HL-60 (cell line): ENCODE results near the gene DCBLD1.

Experiments used
- DNase-seq, 2 experiments: peaks; one replicate each; pipeline ENCODE4 v3.0.0-alpha.2; 2010 to 2020; ENCODE audit warnings: low read depth in 1 of 2, low spot score in 1 of 2
- H3K27ac ChIP-seq: fragments of 250-450 bp; sonication (Bioruptor Pico); replicated peaks from 2 replicates; pipeline ENCODE4 v1.5.1; 2020; ENCODE audit warnings: mild to moderate bottlenecking, moderate library complexity
- H3K27me3 ChIP-seq: fragments of 250-450 bp; sonication (Bioruptor Pico); 2 replicates; pipeline ENCODE4 v1.5.1; 2021; ENCODE audit warnings: mild to moderate bottlenecking, moderate library complexity; ENCODE audit not compliant: insufficient read depth, poor library complexity, severe bottlenecking
- H3K4me3 ChIP-seq: replicated peaks from 2 replicates; pipeline ENCODE4 v1.5.1; 2011; ENCODE audit warnings: mild to moderate bottlenecking, control low read depth, low read length; ENCODE audit not compliant: insufficient read depth
- CTCF ChIP-seq: IDR thresholded peaks from one replicate; pipeline ENCODE4 v1.5.1; 2011; ENCODE audit warnings: low read length, control low read depth, inconsistent platforms; ENCODE audit not compliant: insufficient read depth
- GABPA ChIP-seq: IDR thresholded peaks from 2 replicates; pipeline ENCODE4 v1.6.1; 2012; ENCODE audit warnings: low read depth
- POLR2AphosphoS5 ChIP-seq: IDR thresholded peaks from 2 replicates; pipeline ENCODE4 v1.6.1; 2012; ENCODE audit warnings: low read depth
- REST ChIP-seq: IDR thresholded peaks from 2 replicates; pipeline ENCODE4 v1.6.1; 2012; ENCODE audit warnings: low read depth; ENCODE audit not compliant: insufficient replicate concordance
- SPI1 ChIP-seq: IDR thresholded peaks from 2 replicates; pipeline ENCODE4 v1.6.1; 2012; ENCODE audit warnings: low read depth, mild to moderate bottlenecking, borderline replicate concordance

The DCBLD1 gene

GRCh38 chr6:117548797-117549301 lies 66.4 kb downstream of the DCBLD1 start:
- TF ChIP-seq POLR2AphosphoS5 (no peak), REST (no peak), GABPA (no peak), CTCF (no peak), SPI1 (no peak)
- Histone ChIP-seq H3K27ac (no peak overlapping the region), H3K27me3 (no peaks in the 10 kb centered on the region), H3K4me3 (no peak overlapping the region)
- no peak for DNase-seq

GRCh38 chr6:117549611-117550010 lies 67.1 kb downstream of the DCBLD1 start:
- H3K27me3 ChIP-seq: no peaks in the 10 kb centered on the region
- no peak for TF ChIP-seq POLR2AphosphoS5
- TF ChIP-seq SPI1: no peak
- TF ChIP-seq CTCF: no peak
- TF ChIP-seq GABPA: no peak
- TF ChIP-seq REST: no peak
- H3K4me3 ChIP-seq: no peak overlapping the region
- DNase-seq: no peak
- no peak overlapping the region for H3K27ac ChIP-seq

GRCh38 chr6:117550078-117550600 lies 67.7 kb downstream of the DCBLD1 start:
- no peak for TF ChIP-seq POLR2AphosphoS5
- no peak for TF ChIP-seq REST
- TF ChIP-seq SPI1: no peak
- TF ChIP-seq CTCF: no peak
- no peak for TF ChIP-seq GABPA
- DNase-seq: no peak
- H3K27me3 ChIP-seq: no peaks in the 10 kb centered on the region
- no peak overlapping the region for H3K27ac ChIP-seq
- no peak overlapping the region for H3K4me3 ChIP-seq
